HG03558 (cell line): Measurements from ENCODE around the gene SUSD3.
"Not testable (repeated sequence)": the region's sequence is repeated elsewhere in the genome, so short reads cannot be mapped to it uniquely, and the experiment has no call there.

Experiments
- ATAC-seq: cut with Tn5 transposase; IDR thresholded peaks from one replicate; pipeline ENCODE4 v1.9.1; 2021; ENCODE audit warnings: moderate number of reproducible peaks; ENCODE audit not compliant: unreplicated experiment; ENCODE audit errors: extremely low read depth

Gene SUSD3

DNA sequence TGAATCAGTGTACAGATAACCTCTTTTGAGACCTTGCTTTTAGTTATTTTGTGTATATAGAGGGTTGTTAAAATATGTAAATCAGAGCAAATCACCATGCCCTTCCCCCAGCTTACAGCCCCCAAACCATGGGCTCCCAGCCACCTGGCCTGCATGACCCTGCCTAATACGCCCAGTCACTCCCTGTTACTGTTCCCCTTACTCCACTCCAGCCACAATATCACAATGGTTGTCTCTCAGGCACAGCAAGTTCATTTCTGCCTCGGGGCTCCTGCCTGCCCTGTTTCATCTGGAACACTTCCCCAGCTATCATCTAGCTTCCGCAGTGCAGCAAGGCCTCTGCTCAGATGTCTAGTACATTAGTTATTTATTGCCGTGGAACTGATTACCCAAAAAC, 32.6 kb downstream of the SUSD3 start:
- no peak for ATAC-seq

GRCh38 chr9:93091453-93092081, 33.1 kb downstream of the SUSD3 start:
- ATAC-seq = no peak

DNA sequence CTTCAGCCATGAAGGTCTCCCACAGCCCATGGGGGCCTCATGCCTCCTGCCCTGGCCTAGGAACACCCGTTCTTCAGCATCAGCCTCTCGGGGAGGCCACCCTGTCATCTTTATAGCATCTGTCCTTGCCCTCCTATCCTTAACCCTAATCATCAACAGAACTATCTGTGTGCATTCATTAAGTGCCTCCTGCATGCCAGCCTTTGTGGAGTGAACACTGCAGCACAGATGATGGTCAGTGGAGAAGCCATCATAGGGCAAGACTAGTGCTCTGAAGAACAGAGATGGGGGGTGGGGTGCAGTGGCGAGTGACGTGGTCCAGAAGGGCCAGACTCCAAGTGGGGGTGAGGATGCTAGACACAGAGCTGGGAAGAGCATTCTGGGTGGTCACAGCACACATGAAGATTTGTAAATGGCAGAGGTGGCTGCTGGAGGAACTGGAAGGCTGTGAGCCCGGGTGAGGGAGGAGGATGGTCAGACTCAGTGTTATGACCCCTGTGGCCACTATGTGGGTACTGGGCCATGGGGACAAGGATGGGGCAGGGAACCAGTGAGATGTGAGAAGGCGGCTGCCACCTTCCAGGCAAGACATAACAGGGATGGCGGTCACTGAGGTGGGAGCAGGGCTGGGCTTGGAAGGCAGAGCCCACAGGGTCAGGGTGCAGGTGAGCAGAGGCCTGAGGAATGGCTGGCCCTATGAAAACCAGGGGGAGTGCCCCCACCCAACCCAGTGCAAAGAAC, 33.9 kb downstream of the SUSD3 start:
- ATAC-seq = no peak

GRCh38 chr9:93093127-93093876, 34.8 kb downstream of the SUSD3 start:
- ATAC-seq = no peak

GRCh38 chr9:93093877-93094657, 35.6 kb downstream of the SUSD3 start:
- ATAC-seq = no peak

DNA sequence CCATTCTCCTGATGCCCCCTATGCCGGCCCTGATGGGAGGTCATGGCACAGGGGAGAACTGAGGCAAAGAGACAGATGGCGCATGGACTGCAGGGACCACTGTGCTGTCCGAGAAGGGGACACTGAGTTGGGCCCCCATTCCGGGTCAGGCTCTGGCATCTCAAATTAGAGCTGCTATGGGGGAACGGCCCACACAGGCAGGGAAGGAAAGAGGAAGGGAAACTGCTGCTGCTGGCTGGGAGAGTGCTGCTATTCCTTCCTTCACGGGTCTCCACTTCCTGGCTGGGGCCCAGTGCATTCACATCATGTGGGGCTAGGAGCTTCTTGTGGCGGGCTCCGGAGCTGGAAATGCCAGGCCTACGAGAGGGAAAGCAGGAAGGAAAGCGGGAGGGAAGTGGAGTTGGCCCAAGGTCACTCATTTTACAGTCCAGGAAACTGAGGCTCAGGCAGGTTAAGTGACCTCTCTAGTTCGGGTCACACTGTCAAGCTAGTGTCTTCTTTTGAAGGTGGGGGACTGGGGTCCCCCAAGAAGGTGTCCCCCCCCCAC, 36.2 kb downstream of the SUSD3 start:
- no peak for ATAC-seq

GRCh38 chr9:93095205-93096130, 37.0 kb downstream of the SUSD3 start:
- peak; percentile 39 for ATAC-seq

- peak; percentile 9 for ATAC-seq
Measured at GRCh38 chr9:93096131-93096802, 37.8 kb downstream of the SUSD3 start, which contains the start of gene CARD19. Gene CARD19 (plus strand): TSS chr9:93096217. CDS start chr9:93096346, 129 bp downstream.

DNA sequence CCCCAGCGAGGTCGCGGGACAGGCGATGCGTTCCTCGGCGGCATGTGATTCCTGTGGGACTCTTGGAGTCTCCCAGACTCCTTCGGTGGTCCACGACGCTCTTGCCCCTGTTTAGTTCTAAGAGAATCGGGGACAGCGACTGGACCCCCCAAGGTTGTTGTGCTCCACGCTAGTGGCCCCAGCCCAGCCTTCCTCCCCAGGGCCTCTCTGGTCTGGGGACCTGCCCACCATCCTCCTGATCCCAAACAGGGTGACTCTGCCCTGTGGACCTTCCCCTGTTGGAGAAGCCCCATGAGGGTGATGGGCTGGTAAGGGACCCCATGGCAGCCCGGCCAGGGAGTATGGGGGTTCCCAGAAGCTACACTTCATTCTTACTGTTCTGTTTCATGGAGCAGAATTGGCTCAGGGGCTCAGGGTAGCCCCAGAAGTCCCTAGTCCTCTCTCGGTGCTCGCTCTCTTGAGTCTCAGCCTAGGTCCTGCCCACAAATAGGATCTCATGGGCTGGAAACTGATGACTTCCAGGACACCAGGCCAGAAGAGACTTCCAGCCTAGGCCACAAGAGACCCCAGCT, 38.4 kb downstream of the SUSD3 start:
- no peak for ATAC-seq

DNA sequence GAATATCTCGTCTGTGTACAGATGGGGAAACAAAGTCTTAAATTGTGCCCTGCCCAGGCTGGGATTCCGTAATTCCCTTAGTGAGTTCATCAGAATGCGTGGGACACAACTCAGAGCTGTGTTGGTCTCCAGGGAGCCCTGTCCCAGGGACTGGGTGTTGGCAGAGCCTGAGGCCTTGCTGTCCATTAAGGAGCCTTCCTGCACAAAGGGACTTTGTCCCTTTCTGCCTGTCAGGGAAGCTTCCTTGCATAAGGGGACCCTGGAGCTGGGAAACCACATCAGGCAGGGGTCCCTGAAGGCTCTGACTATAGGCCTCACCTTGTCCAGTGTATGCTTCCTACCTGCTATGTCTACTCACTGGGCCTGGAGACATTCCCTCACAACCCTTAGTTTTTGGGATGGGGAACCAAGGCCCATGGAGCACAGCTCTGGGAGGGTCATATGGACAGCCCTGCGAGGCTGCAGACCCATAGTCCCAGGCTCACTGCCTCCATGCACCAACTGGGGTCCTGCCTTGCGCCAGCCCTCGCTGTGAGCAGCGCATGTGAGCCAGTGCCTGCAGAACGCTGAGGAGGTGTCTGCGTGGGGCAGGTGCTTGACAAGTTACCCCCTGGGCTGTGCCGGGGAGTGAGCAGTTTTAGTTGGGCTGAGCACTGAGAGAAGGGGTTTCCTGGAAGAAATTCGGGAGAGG, 39.2 kb downstream of the SUSD3 start:
- no peak for ATAC-seq

GRCh38 chr9:93098236-93098946, 39.9 kb downstream of the SUSD3 start:
- ATAC-seq = no peak

DNA sequence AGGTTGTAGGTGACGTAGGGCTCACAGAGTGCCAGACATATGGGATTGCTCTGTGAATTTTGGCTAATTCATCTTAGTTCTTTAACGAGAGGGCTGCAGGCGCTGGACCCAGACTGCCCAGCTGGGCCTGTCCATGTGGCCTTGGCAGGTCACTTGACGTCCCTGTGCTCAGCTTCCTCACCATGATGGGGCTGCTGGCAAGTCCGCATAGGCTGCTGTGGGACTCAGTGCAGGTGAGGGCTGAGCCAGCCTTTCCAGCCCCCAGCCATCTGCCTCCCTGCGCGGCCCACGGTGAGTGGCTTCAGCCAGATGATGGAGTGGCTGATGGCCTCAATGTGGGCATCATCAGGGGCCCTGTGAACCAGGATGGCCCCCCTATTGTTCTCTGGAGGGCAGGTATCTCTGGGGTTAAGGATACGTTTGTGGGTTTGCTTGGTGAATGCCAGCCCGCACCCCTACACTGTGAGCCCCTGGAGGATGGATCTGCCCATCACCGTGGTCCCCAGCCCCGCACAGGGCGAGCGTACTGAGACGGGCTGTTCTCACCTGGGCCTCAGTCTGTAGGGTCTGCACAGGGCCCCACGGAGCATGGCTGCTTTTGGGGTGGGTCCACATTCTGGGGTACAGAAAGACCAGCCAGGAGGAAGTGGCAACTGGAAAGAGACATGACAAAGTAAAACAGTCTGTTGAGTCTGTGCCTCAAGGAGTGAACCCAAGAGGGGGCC, 41.2 kb downstream of the SUSD3 start:
- no peak for ATAC-seq

DNA sequence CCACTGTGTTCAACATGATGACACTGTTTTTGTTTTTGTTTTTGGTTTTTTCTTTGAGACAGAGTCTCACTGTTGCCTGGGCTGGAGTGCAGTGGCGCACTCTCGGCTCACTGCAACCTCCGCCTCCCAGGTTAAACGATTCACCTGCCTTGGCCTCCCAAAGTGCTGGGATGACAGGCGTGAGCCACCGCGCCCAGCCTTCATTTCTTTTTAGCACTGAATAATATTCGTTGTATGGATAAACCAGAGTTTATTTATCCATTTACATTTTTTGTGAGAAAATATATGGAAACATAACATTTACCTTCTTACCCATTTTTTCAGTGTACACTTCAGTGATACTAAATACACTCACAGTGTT, 41.8 kb downstream of the SUSD3 start:
- ATAC-seq = no peak

DNA sequence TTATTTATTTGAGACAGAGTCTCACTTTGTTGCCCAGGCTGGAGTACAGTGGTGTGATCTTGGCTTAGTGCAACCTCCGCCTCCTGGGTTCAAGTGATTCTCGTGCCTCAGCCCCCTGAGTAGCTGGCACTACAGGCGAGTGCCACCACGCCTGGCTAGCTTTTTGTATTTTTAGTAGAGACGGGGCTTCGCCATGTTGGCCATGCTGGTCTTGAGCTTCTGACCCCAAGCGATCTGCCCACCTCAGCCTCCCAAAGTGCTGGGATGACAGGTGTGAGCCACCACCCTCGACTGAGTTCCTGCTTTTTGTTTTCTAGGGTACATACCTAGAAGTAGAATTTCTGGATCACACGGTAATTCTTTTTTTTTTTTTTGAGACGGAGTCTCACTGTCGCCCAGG, 42.6 kb downstream of the SUSD3 start:
- not testable (repeated sequence) for ATAC-seq

DNA sequence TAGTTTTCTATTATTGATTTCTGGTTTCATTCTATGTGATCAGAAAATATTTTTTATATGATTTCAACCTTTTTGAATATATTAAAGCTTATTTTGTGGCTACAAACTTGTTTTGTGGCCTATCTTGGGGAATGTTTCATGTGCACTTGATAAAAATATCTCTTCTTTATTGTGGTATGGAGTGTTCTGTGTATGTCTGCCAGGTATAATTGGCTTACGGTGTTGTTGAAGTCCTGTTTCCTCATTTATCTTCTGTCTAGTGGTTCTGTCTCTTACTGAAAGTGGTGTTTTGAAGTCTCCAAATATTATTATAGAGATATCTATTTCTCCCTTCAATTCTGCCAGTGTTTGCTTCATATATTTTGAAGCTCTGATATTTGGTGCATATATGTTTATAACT, 47.1 kb downstream of the SUSD3 start:
- no peak for ATAC-seq

DNA sequence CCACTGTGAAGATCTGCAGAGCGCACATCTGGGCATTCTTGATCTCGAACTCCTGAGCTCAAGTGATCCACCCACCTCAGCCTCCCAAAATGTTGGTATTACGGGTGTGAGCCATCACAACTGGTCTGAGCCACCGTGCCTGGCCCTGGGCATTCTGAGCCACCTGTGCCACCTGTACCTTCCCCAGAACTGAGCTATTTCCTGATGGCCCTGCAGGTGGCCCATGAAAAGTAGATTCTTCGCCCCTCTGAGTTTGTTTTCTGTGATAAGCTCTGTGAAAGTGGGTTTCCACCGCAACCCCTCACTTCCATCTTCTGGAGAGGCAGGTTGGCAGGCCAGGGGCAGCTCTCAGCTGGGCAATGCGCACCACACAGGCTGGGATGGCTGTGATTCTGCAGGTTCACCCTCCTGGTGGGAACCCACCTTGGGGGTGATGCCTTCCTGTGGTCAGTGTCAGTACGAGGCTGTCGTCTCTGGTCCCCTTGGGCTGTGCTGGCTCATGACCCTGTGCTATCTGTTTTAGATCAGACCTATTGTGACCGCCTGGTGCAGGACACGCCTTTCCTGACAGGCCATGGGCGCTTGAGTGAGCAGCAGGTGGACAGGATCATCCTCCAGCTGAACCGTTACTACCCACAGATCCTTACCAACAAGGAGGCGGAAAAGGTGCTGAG, 48.8 kb downstream of the SUSD3 start:
- no peak for ATAC-seq
